GM18499 (cell line): ENCODE measurements around the gene PIK3CB.
"Not testable (repeated sequence)": the region's sequence is repeated elsewhere in the genome, so short reads cannot be mapped to it uniquely, and the experiment has no call there.

Experiments used
- ATAC-seq: cut with Tn5 transposase; IDR thresholded peaks from one replicate; pipeline ENCODE4 v1.9.1; 2021; ENCODE audit warnings: moderate number of reproducible peaks; ENCODE audit not compliant: insufficient read depth, unreplicated experiment

Gene PIK3CB

DNA sequence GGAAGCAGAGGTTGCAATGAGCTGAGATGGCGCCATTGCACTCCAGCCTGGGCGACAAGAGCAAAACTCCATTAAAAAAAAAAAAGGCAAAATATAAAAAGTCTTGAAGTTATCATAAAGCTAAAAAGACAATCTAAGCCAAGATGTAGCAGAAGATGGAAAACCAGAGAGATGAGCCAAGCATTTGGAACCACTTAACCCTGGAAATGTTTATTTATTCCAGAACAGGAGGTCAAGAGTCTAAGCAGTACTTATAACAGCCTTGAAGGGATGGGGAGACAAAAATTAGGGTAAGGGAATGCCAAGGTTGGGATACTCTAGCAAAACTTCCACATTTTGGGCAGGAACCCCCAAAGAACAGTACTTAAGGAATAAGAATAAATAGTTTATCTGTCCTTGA is 196.1 kb downstream of the PIK3CB start:
- ATAC-seq, result no peak

DNA sequence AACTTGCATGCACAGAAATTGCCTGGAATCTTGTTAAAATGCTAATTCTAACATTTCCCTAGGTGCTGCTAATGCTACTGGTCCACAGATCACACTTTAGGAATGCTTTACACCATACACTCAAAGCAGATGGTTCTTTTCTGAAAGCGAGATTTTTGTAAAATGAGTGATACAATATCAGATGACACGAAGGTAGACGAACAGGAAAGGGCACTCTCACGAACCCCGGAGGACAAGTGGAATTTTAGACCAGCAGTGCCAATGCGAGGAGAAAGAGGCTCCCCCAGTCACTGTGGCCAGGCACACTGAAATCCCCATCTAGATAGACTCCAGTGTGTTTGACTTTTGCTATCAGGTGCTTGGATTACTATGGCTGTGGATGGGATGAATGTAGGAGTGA is 205.2 kb downstream of the PIK3CB start:
- no peak for ATAC-seq

DNA sequence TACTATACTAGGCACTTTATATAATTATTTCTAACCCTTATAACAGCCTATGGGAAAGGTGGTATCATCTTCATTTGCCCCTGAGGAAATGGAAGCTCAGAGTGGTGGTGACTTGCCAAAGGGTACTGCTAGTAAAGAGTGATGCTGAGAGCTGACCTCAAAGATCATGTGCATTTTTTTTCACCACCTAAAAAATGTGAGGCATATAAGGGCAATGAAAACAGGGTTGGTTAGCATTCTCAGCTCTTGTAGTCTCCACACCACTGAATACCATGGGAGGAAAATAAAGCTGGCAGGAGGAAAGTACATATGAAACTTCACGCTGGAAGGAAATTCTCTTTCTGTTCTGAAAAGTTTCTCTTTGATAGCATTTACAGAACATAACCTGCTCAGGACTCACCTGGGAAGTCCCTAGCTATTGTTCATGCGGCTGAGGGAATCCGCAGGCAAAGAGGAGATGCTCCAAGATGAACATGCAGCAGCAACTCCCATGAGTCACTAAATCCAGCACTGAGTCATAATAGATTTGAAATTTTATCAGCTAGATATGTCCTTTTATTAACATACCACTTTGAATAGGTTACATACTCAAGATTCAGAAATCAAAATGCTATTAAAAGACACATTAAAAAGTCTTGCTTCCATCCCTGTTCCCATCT is 208.9 kb downstream of the PIK3CB start:
- ATAC-seq, result no peak

DNA sequence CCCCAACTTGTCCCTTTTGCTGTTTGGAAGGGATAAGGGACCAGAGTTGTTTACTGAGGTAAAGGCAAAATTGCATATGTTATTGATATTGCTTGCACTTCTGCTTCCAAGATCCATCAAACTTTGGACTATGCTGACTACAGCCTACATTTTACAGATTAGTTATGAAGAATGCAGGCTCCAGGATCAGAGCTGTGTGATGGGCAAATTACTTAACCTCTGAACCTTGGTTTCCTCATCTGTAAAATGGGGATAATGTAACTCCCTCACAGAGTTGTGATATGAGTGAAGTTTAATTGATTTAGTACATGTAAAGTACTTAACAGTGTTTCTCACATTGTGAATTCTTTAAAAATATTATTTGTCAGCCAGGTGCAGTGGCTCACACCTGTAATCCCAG is 210.2 kb downstream of the PIK3CB start:
- no peak for ATAC-seq

DNA sequence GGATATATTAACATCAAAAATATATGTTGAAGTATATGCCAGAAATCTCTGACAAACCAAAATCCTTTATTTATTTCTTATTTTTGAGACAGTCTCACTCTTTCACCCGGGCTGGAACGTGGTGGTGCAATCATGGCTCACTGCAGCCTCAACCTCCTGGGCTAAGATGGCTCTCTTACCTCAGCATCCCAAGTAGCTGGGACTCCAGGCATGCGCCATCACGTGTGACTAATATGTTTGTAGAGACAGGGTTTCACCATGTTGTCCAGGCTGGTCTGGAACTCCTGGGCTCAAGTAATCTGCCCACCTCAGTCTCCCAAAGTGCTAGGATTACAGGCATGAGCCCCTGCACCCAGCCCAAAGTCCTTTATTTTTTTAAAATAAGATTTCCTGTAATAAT is 214.3 kb downstream of the PIK3CB start:
- ATAC-seq, result no peak

DNA sequence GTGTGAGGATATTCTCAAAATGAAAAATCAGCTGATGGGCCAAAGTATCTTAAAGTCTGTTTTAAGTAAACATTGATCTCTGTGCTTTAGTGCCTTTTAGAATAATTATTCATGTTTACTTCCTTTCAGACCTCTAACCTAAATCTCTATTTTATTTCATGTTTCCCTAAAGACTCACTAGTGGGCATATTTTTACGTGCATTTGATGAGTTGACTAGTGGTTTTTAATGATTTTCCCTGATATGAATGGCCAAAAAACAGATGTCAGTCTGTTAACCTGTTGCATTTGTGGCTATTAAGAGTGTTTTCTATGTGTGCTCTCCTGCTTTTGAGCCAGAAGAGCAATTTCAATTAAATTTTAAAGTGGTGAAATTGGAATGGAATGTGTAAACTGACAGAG is 219.3 kb downstream of the PIK3CB start:
- ATAC-seq, result no peak

DNA sequence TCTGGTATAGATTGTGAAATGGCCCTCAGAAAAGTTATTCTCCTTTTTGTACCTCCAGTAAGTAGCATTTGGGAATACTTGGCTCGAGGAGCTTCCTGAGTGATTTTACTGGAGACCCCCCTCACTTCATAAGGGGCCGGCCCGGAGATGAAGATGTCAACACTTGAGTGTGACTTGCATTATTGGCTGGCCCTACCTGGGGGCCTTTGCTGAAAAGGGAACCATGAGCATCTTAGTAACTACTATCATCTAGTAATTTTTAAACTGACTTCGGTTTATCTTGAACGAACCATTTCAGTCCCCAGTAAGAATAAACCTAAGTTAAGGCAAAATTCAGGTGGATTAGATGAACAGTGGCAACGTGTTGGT is 224.8 kb downstream of the PIK3CB start:
- no peak for ATAC-seq

DNA sequence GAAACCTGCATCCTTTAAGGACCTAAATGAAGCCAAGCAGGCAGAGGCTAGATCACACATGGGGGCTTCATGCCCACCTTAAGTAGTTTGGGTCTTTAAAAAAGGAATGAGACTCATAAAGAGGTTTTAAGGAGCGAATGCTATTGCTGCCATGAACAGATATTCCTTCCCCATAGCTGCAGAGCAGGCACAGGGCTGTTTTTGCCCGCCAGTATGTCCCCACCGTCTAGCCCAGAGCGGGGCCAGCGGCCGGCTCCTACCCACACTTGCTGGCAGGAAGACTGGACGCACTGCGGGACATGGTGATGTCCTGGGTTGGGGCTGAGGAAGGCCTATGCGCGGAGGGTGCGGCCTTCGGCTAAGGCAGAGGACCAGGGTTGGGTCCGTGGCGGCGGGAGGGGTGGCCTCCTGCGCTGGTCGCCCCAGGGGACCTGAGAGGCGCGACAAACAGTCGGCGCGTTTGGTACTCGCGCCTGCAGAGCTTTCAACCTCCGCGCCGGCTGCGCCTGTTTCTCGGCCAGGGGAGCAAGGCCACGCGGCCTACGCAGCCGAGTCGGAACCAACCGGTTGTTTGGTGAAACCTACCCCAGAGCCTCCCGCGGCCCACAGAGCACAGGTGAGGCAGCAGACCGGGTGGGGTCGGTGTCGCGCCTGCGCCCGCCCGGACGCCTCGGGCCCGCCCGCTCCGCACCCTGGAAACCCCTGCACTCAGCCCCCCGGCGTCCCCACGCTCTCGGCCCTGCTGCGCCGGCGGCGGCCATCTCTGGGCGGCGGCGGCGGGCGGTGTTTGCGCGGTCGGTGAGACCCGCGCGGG is 226.2 kb downstream of the PIK3CB start, which contains the start of gene FAIM:
TSS of gene FAIM (plus strand) at position 450 of the 814 bp plus-strand sequence. CDS start 10,956 bp downstream, outside the sequence.
- ATAC-seq, result peak; percentile 48

DNA sequence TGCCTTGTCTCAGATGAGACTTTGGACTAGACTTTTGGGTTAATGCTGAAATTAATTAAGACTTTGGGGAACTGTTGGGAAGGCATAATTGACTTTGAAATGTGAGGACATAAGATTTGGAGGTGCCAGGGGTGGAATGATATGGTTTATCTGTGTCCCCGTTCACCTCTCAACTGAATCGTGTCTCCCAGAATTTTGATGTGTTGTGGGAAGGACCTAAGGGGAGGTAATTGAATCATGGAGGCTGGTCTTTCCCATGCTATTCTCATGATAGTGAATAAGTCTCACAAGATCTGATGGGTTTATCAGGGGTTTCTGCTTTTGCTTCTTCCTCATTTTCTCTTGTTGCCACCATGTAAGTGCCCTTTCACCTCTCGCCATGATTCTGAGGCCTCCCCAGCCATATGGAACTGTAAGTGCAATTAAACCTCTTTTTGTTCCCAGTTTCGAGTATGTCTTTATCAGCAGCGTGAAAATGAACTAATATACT is 230.6 kb downstream of the PIK3CB start:
- ATAC-seq, result not testable (repeated sequence)
